WTC11 (cell line): ENCODE measurements around the gene NLGN3. TPM values are rescaled to one million over a fixed set of nuclear protein-coding genes. Genes with fewer than 3 reads are reported as not detected.

Experiments
- ATAC-seq: fragments of 200-7000 bp; cut with Tn5 transposase; 2 replicates; pipeline ENCODE4 v1.10.0; 2021; ENCODE audit warnings: mild to moderate bottlenecking, moderate library complexity
- Bru-seq: library from RNA; stranded (reverse); fragments of 400-500 nt; gene quantifications from one replicate; lab custom pipeline; 2021; lab: Mats Ljungman, UMichigan
- CTCF ChIA-PET: fragments of 300-600 bp; sonication (Branson Sonifier 250); formaldehyde crosslinking; loops from one replicate; lab custom pipeline; 2021; ENCODE audit warnings: antibody characterized with exemption; lab: Charles Lee
- POLR2A ChIA-PET: fragments of 350-600 bp; sonication (Branson Sonifier 250); formaldehyde crosslinking; loops from one replicate; lab custom pipeline; 2021; ENCODE audit warnings: antibody characterized with exemption; lab: Charles Lee
- DNase-seq: peaks from one replicate; pipeline ENCODE4 v3.0.0; 2021; ENCODE audit warnings: low spot score
- H3K27ac Mint-ChIP-seq: 2 replicates; pipeline ENCODE4 v1.8.0; 2021; ENCODE audit warnings: mixed read lengths
- H3K27me3 Mint-ChIP-seq: 2 replicates; pipeline ENCODE4 v1.8.0; 2021; ENCODE audit warnings: low read depth, mild to moderate bottlenecking, moderate library complexity, mixed read lengths
- H3K36me3 Mint-ChIP-seq: 2 replicates; pipeline ENCODE4 v1.8.0; 2021; ENCODE audit warnings: mixed read lengths
- H3K4me1 Mint-ChIP-seq: 2 replicates; pipeline ENCODE4 v1.8.0; 2022; ENCODE audit warnings: mixed read lengths
- H3K4me3 Mint-ChIP-seq: 2 replicates; pipeline ENCODE4 v1.8.0; 2021; ENCODE audit warnings: mild to moderate bottlenecking, moderate library complexity, mixed read lengths
- H3K9me3 Mint-ChIP-seq: 2 replicates; pipeline ENCODE4 v1.8.0; 2021; ENCODE audit warnings: mixed read lengths
- ATF1 ChIP-seq: sonication (generic); formaldehyde crosslinking; IDR thresholded peaks from 2 replicates; pipeline ENCODE4 v1.8.1; 2023; ENCODE audit warnings: mild to moderate bottlenecking, moderate library complexity, missing genetic modification reagents
- CREM ChIP-seq: sonication (generic); formaldehyde crosslinking; IDR thresholded peaks from 2 replicates; pipeline ENCODE4 v1.8.1; 2022; ENCODE audit warnings: mild to moderate bottlenecking, missing genetic modification reagents, moderate library complexity
- FOXK1 ChIP-seq: sonication (generic); formaldehyde crosslinking; IDR thresholded peaks from 2 replicates; pipeline ENCODE4 v1.8.0; 2022; ENCODE audit warnings: mild to moderate bottlenecking, moderate library complexity, missing genetic modification reagents
- GABPB1 ChIP-seq: sonication (generic); formaldehyde crosslinking; IDR thresholded peaks from 2 replicates; pipeline ENCODE4 v1.8.1; 2023; ENCODE audit warnings: mild to moderate bottlenecking, missing genetic modification reagents
- IRF1 ChIP-seq: sonication (generic); formaldehyde crosslinking; IDR thresholded peaks from 2 replicates; pipeline ENCODE4 v1.8.0; 2023; ENCODE audit warnings: missing genetic modification reagents
- JUN ChIP-seq: sonication (generic); formaldehyde crosslinking; IDR thresholded peaks from 2 replicates; pipeline ENCODE4 v1.8.0; 2023; ENCODE audit warnings: mild to moderate bottlenecking, missing genetic modification reagents
- TCF7 ChIP-seq: sonication (generic); formaldehyde crosslinking; IDR thresholded peaks from 2 replicates; pipeline ENCODE4 v1.8.0; 2022; ENCODE audit warnings: mild to moderate bottlenecking, low read depth, missing genetic modification reagents, moderate library complexity
- TEAD1 ChIP-seq: sonication (generic); formaldehyde crosslinking; IDR thresholded peaks from 2 replicates; pipeline ENCODE4 v1.8.0; 2022; ENCODE audit warnings: mild to moderate bottlenecking, missing genetic modification reagents
- ZNF416 ChIP-seq: fragments of 250-450 bp; sonication (Bioruptor Pico); IDR thresholded peaks from 2 replicates; pipeline ENCODE4 v1.9.0; 2021; ENCODE audit warnings: mild to moderate bottlenecking, inconsistent platforms
- long read RNA-seq, 3 experiments: library from RNA in 1 of 3; library from capped mRNA in 1 of 3; library from polyadenylated mRNA in 1 of 3; unstranded in 2 of 3; stranded (forward) in 1 of 3; transcript quantifications; one replicate each; pipeline ENCODE4 v2.0.0, GENCODE V29; 2021
- total RNA-seq: library from RNA; stranded (reverse); gene quantifications from 3 replicates; pipeline ENCODE4 v1.2.3, GENCODE V29; 2021
- TF ChIP-seq, protein P1 (sequence below): sonication (generic); formaldehyde crosslinking; IDR thresholded peaks from 2 replicates; pipeline ENCODE4 v1.8.1; 2023; ENCODE audit warnings: mild to moderate bottlenecking, missing genetic modification reagents
- TF ChIP-seq, protein P2 (sequence below): sonication (generic); formaldehyde crosslinking; IDR thresholded peaks from 2 replicates; pipeline ENCODE4 v1.8.0; 2022; ENCODE audit warnings: missing genetic modification reagents

NLGN3 gene
- total RNA-seq (10.6 to 11.7 TPM (median 10.8 TPM) in 3 replicates), Bru-seq, nascent RNA (percentile 36 among the genes with signal in this experiment)
- long read RNA-seq, experiment 1, transcript NLGN3-205 (6 exons, 3,863 nt): minor isoform, 16 of 87 reads
- long read RNA-seq, experiment 1, transcript NLGN3-202 (7 exons, 3,913 nt): major isoform, 29 of 87 reads
- long read RNA-seq, experiment 1, transcript NLGN3-201 (8 exons, 3,046 nt): minor isoform, 21 of 87 reads
- long read RNA-seq, experiment 1, partial matches to known transcripts: 14 of 87 reads
- long read RNA-seq, experiment 1, other reads (novel, unspliced or antisense): 6 of 87 reads
- long read RNA-seq, experiment 2, partial matches to known transcripts: 10 of 12 reads
- long read RNA-seq, experiment 2, other reads (novel, unspliced or antisense): 0 of 12 reads
- long read RNA-seq, experiment 3: 0 reads

DNA sequence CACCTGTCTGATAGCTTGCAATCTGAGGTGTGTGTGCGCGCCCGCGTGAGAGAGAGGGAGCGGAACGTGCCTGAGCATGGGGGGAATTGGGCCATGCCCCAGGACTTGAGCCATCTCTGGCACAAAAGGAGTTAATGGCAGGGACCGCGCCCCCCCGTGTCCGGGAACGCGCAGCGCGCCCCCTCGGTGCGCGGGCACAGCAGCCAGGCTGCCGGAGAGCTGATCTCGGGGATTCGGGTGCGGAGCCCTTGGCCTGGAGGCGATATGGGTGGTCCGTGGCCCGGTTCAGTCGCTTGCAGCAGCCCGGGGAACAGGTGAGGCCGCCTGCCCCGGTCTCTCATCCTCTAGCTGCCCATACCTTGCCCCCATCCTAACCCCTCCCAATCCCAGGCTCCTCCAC is at the start of gene NLGN3:
NLGN3 (plus strand) TSS at position 191 of the 400 bp plus-strand sequence. CDS start 2,909 bp downstream, outside the sequence.
- ChIA-PET CTCF (no interaction called here), POLR2A (interaction anchor here (0.5 to 1.4 kb wide), 3 partner anchors 26 to 80 kb away, joined by 3 to 4 read pairs (median 4); partner anchors contain the start of gene MED12)
- H3K4me3 Mint-ChIP-seq: peak within 1 kb of the TSS; percentile 78
- 0 out of 2 replicates have a peak, but pooled peaks have one; percentile 28 for TF ChIP-seq ZNF416
- TF ChIP-seq, protein P1, sequence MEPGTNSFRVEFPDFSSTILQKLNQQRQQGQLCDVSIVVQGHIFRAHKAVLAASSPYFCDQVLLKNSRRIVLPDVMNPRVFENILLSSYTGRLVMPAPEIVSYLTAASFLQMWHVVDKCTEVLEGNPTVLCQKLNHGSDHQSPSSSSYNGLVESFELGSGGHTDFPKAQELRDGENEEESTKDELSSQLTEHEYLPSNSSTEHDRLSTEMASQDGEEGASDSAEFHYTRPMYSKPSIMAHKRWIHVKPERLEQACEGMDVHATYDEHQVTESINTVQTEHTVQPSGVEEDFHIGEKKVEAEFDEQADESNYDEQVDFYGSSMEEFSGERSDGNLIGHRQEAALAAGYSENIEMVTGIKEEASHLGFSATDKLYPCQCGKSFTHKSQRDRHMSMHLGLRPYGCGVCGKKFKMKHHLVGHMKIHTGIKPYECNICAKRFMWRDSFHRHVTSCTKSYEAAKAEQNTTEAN (CRISPR knock-in tag): no peak
- H3K27ac Mint-ChIP-seq: no peak within 1 kb of the TSS
- peaks cover 20% of the 10 kb centered on the region for H3K4me1 Mint-ChIP-seq
- DNase-seq (peak; percentile 49), ATAC-seq (peak; percentile 33)
- no peaks in the 10 kb centered on the region for H3K36me3 Mint-ChIP-seq
- H3K9me3 Mint-ChIP-seq: no peaks in the 10 kb centered on the region
- no peaks in the 10 kb centered on the region for H3K27me3 Mint-ChIP-seq

- H3K36me3 Mint-ChIP-seq: no peaks in the 10 kb centered on the region
- H3K27me3 Mint-ChIP-seq: no peaks in the 10 kb centered on the region; the same call in 1 of the 2 replicates
- ATAC-seq (no peak), DNase-seq (no peak)
- H3K4me3 Mint-ChIP-seq: peak overlapping the region; percentile 99
- no peaks in the 10 kb centered on the region for H3K9me3 Mint-ChIP-seq
- CTCF ChIA-PET: no interaction called here
- no peak for TF ChIP-seq ATF1
- TF ChIP-seq, protein P2, sequence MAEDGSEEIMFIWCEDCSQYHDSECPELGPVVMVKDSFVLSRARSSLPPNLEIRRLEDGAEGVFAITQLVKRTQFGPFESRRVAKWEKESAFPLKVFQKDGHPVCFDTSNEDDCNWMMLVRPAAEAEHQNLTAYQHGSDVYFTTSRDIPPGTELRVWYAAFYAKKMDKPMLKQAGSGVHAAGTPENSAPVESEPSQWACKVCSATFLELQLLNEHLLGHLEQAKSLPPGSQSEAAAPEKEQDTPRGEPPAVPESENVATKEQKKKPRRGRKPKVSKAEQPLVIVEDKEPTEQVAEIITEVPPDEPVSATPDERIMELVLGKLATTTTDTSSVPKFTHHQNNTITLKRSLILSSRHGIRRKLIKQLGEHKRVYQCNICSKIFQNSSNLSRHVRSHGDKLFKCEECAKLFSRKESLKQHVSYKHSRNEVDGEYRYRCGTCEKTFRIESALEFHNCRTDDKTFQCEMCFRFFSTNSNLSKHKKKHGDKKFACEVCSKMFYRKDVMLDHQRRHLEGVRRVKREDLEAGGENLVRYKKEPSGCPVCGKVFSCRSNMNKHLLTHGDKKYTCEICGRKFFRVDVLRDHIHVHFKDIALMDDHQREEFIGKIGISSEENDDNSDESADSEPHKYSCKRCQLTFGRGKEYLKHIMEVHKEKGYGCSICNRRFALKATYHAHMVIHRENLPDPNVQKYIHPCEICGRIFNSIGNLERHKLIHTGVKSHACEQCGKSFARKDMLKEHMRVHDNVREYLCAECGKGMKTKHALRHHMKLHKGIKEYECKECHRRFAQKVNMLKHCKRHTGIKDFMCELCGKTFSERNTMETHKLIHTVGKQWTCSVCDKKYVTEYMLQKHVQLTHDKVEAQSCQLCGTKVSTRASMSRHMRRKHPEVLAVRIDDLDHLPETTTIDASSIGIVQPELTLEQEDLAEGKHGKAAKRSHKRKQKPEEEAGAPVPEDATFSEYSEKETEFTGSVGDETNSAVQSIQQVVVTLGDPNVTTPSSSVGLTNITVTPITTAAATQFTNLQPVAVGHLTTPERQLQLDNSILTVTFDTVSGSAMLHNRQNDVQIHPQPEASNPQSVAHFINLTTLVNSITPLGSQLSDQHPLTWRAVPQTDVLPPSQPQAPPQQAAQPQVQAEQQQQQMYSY (CRISPR knock-in tag): no peak
- no peak for TF ChIP-seq GABPB1 (CRISPR knock-in tag)
- TF ChIP-seq JUN (CRISPR knock-in tag): no peak
- H3K4me1 Mint-ChIP-seq: peaks cover 36% of the 10 kb centered on the region
- H3K27ac Mint-ChIP-seq: peak overlapping the region; percentile 39; the same call in 1 of the 2 replicates
- POLR2A ChIA-PET: interaction anchor here (0.6 kb wide), 1 partner anchor 87 kb away, joined by 3 read pairs; no protein-coding TSS in a partner anchor
These were observed 49.6 kb upstream of the NLGN3 start for GRCh38 chrX:71095033-71095432.

GRCh38 chrX:71095555-71095980 is 49.1 kb upstream of the NLGN3 start, which contains the start of gene FOXO4:
Gene FOXO4 (plus strand): TSS chrX:71095851. CDS start chrX:71096529, 678 bp downstream.
- Mint-ChIP-seq H3K9me3 (no peaks in the 10 kb centered on the region), H3K36me3 (no peaks in the 10 kb centered on the region), H3K4me1 (peaks cover 38% of the 10 kb centered on the region), H3K27me3 (no peaks in the 10 kb centered on the region; the same call in 1 of the 2 replicates), H3K27ac (peak within 1 kb of the TSS; percentile 99), H3K4me3 (peak within 1 kb of the TSS; percentile 99)
- DNase-seq (peak; percentile 90), ATAC-seq (peak; percentile 67)
- no peak for TF ChIP-seq IRF1 (CRISPR knock-in tag)
- TF ChIP-seq CREM (CRISPR knock-in tag): no peak
- no peak for TF ChIP-seq TCF7
- no peak for TF ChIP-seq TEAD1
- peak; percentile 77 for TF ChIP-seq FOXK1
- CTCF ChIA-PET: no interaction called here
- POLR2A ChIA-PET: interaction anchor here (0.9 kb wide), 1 partner anchor 28 kb away, joined by 11 read pairs; the partner anchor contains the start of gene SNX12
